CD14-positive monocyte (primary cell): ENCODE measurements around the gene SLC22A23. TPM values are rescaled to one million over a fixed set of nuclear protein-coding genes. Genes with fewer than 3 reads are reported as not detected.
"Not testable (repeated sequence)": the region's sequence is repeated elsewhere in the genome, so short reads cannot be mapped to it uniquely, and the experiment has no call there.

ENCODE experiments used
- DNase-seq, 3 donors: peaks; one replicate each; pipeline ENCODE4 v3.0.0-alpha.2; 2011 to 2022
- H2AFZ ChIP-seq: 2 replicates; pipeline ENCODE4 v1.6.0; 2012; ENCODE audit warnings: mild to moderate bottlenecking, low read depth, low read length, inconsistent platforms; ENCODE audit not compliant: insufficient read depth, poor library complexity, severe bottlenecking
- H3K27ac ChIP-seq, 2 donors: 1 replicate in 1 of 2; 2 replicates in 1 of 2; pipeline ENCODE4 v1.5.1; 2012 to 2013; ENCODE audit warnings: low read length in 2 of 2, control low read depth in 1 of 2, inconsistent platforms in 1 of 2, low read depth in 1 of 2, mild to moderate bottlenecking in 1 of 2
- H3K27me3 ChIP-seq, 2 donors: one replicate each; pipeline versions ENCODE4 v1.6.0 to v1.6.1; 2011 to 2013; ENCODE audit warnings: low read length in 2 of 2; ENCODE audit not compliant: control insufficient read depth in 2 of 2, insufficient read depth in 2 of 2
- H3K36me3 ChIP-seq, 2 donors: replicated peaks in 1 of 2; 1 replicate in 1 of 2; 2 replicates in 1 of 2; pipeline versions ENCODE4 v1.5.1 to v1.6.1; 2012 to 2013; ENCODE audit warnings: low read length in 2 of 2, control low read depth in 1 of 2, inconsistent platforms in 1 of 2, mild to moderate bottlenecking in 1 of 2; ENCODE audit not compliant: insufficient read depth in 2 of 2, control insufficient read depth in 1 of 2
- H3K4me1 ChIP-seq, 2 donors: 1 replicate in 1 of 2; 2 replicates in 1 of 2; pipeline versions ENCODE4 v1.5.1 to v1.6.1; 2012 to 2013; ENCODE audit warnings: low read length in 2 of 2, control low read depth in 1 of 2, inconsistent platforms in 1 of 2, mild to moderate bottlenecking in 1 of 2, moderate library complexity in 1 of 2; ENCODE audit not compliant: insufficient read depth in 2 of 2, control insufficient read depth in 1 of 2
- H3K4me2 ChIP-seq: replicated peaks from 2 replicates; pipeline ENCODE3; 2012; ENCODE audit warnings: low read length, moderate library complexity, mild to moderate bottlenecking; ENCODE audit not compliant: poor library complexity, severe bottlenecking; ENCODE audit errors: extremely low read depth
- H3K4me3 ChIP-seq, 3 experiments: fragments of 200-600 bp in 1 of 3; sonication (generic) in 1 of 3; replicated peaks in 1 of 3; 1 replicate in 2 of 3; 2 replicates in 1 of 3; pipeline ENCODE4 v1.5.1; 2011 to 2013; ENCODE audit warnings: low read length in 3 of 3, mild to moderate bottlenecking in 3 of 3, control low read depth in 2 of 3, low read depth in 2 of 3, inconsistent platforms in 1 of 3, moderate library complexity in 1 of 3
- H3K79me2 ChIP-seq: 2 replicates; pipeline ENCODE4 v1.6.0; 2012; ENCODE audit warnings: mild to moderate bottlenecking, control low read depth, inconsistent platforms, low read length, moderate library complexity; ENCODE audit not compliant: insufficient read depth
- H3K9ac ChIP-seq: 2 replicates; pipeline ENCODE4 v1.6.0; 2017; ENCODE audit warnings: low read length, mild to moderate bottlenecking; ENCODE audit not compliant: insufficient read depth, poor library complexity, severe bottlenecking
- H3K9me3 ChIP-seq, 2 donors: replicated peaks in 1 of 2; 1 replicate in 1 of 2; 2 replicates in 1 of 2; pipeline versions ENCODE4 v1.5.1 to v1.6.1; 2012 to 2013; ENCODE audit warnings: low read length in 2 of 2, control low read depth in 1 of 2; ENCODE audit not compliant: control insufficient read depth in 1 of 2, insufficient read depth in 1 of 2
- H4K20me1 ChIP-seq: 2 replicates; pipeline ENCODE4 v1.6.0; 2012; ENCODE audit warnings: mild to moderate bottlenecking, low read length, control low read depth, moderate library complexity; ENCODE audit not compliant: insufficient read depth
- H3K27ac Mint-ChIP-seq, 7 donors: one replicate each; pipeline ENCODE4 v1.8.0; 2020; ENCODE audit warnings: mild to moderate bottlenecking in 7 of 7, mixed read lengths in 7 of 7, moderate library complexity in 6 of 7, inconsistent platforms in 2 of 7
- H3K27me3 Mint-ChIP-seq, 3 donors: one replicate each; pipeline ENCODE4 v1.8.0; 2021 to 2022; ENCODE audit warnings: low read depth in 3 of 3, mild to moderate bottlenecking in 3 of 3, mixed read lengths in 3 of 3, moderate library complexity in 3 of 3, inconsistent platforms in 1 of 3
- H3K36me3 Mint-ChIP-seq, 2 donors: one replicate each; pipeline ENCODE4 v1.8.0; 2020; ENCODE audit warnings: mixed read lengths in 2 of 2, inconsistent platforms in 1 of 2, mild to moderate bottlenecking in 1 of 2
- H3K4me1 Mint-ChIP-seq: one replicate; pipeline ENCODE4 v1.8.0; 2020; ENCODE audit warnings: mild to moderate bottlenecking, mixed read lengths
- H3K4me3 Mint-ChIP-seq, 2 donors: one replicate each; pipeline ENCODE4 v1.8.0; 2020; ENCODE audit warnings: mild to moderate bottlenecking in 2 of 2, mixed read lengths in 2 of 2, moderate library complexity in 1 of 2
- H3K9me3 Mint-ChIP-seq, 7 donors: one replicate each; pipeline ENCODE4 v1.8.0; 2020 to 2022; ENCODE audit warnings: mixed read lengths in 7 of 7, mild to moderate bottlenecking in 6 of 7, moderate library complexity in 6 of 7, inconsistent platforms in 2 of 7
- WGBS: methylation state at CpG from one replicate; pipeline ENCODE4 v1.1.5; 2013; ENCODE audit warnings: missing lambda C conversion rate; ENCODE audit not compliant: insufficient coverage; 5-methylcytosine and 5-hydroxymethylcytosine counted together
- intact Hi-C, 2 donors: fragments of 100-400 bp; cut with micrococcal nuclease; formaldehyde crosslinking; loops; one replicate each; pipeline versions ENCODE4 v1.15.0 to v1.15.1; 2023
- polyA plus RNA-seq, 3 donors: library from polyadenylated mRNA; depleted of rRNA in 1 of 3; unstranded in 2 of 3; stranded (reverse) in 1 of 3; fragments of 300-500 nt in 2 of 3; fragments of >200 nt in 1 of 3; fragmentation: Illumina TruSeq in 2 of 3; gene quantifications; 1 replicate in 2 of 3; 2 replicates in 1 of 3; pipeline ENCODE4 v1.2.3, GENCODE V29; 2012 to 2021
- TF ChIP-seq, protein P1 (sequence below): fragments of 200-600 bp; IDR thresholded peaks from one replicate; pipeline ENCODE4 v1.8.0; 2022; ENCODE audit warnings: antibody characterized with exemption, mild to moderate bottlenecking

The SLC22A23 gene
- polyA plus RNA-seq, 3 donors, result 0.08 TPM; not detected in 2

GRCh38 chr6:3245216-3245615, 211.6 kb downstream of the SLC22A23 start:
- H3K4me3 Mint-ChIP-seq, result no peak overlapping the region
- H3K27ac Mint-ChIP-seq, result no peak overlapping the region
- DNase-seq, result no peak
- peaks cover 0 to 4% (median 0%) of the 10 kb centered on the region in 7 donors for H3K9me3 Mint-ChIP-seq
- Histone ChIP-seq H3K4me3 (no peak overlapping the region), H3K4me1 (no peaks in the 10 kb centered on the region), H3K9me3 (no peaks in the 10 kb centered on the region), H3K79me2 (no peaks in the 10 kb centered on the region), H3K27me3 (peaks cover 0 to 26% of the 10 kb centered on the region in 2 donors), H3K36me3 (no peaks in the 10 kb centered on the region), H3K4me2 (no peak overlapping the region), H3K27ac (no peak overlapping the region), H2AFZ (no peak overlapping the region), H4K20me1 (no peaks in the 10 kb centered on the region), H3K9ac (no peak overlapping the region)
- intact Hi-C loops, result no loop called here
- TF ChIP-seq, protein P1, sequence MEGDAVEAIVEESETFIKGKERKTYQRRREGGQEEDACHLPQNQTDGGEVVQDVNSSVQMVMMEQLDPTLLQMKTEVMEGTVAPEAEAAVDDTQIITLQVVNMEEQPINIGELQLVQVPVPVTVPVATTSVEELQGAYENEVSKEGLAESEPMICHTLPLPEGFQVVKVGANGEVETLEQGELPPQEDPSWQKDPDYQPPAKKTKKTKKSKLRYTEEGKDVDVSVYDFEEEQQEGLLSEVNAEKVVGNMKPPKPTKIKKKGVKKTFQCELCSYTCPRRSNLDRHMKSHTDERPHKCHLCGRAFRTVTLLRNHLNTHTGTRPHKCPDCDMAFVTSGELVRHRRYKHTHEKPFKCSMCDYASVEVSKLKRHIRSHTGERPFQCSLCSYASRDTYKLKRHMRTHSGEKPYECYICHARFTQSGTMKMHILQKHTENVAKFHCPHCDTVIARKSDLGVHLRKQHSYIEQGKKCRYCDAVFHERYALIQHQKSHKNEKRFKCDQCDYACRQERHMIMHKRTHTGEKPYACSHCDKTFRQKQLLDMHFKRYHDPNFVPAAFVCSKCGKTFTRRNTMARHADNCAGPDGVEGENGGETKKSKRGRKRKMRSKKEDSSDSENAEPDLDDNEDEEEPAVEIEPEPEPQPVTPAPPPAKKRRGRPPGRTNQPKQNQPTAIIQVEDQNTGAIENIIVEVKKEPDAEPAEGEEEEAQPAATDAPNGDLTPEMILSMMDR, result no peak
- no CpG with 5 or more reads among the region's 5 CpGs for WGBS
- H3K27me3 Mint-ChIP-seq, result peaks cover 34 to 58% (median 48%) of the 10 kb centered on the region in 3 donors
- no peaks in the 10 kb centered on the region for H3K4me1 Mint-ChIP-seq
- no peaks in the 10 kb centered on the region for H3K36me3 Mint-ChIP-seq

DNA sequence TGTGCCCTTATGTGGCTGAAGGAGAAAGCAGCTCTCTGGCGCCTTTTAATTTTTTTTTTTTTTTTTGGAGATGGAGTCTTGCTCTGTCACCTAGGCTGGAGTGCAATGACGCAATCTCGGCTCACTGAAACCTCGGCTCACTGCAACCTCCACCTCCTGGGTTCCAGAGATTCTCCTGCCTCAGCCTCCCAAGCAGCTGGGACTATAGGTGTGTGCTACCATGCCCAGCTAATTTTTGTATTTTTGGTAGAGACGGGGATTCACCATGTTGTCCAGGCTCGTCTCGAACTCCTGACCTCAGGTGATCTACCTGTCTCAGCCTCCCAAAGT, 212.1 kb downstream of the SLC22A23 start:
- H4K20me1 ChIP-seq, H3K36me3 Mint-ChIP-seq, H3K27ac ChIP-seq, H3K9me3 Mint-ChIP-seq, intact Hi-C loops, H3K9me3 ChIP-seq, H3K4me3 ChIP-seq, DNase-seq, H2AFZ ChIP-seq, H3K27ac Mint-ChIP-seq, H3K9ac ChIP-seq, H3K4me1 Mint-ChIP-seq, H3K36me3 ChIP-seq, H3K4me3 Mint-ChIP-seq, H3K4me2 ChIP-seq, H3K4me1 ChIP-seq, H3K79me2 ChIP-seq: not testable (repeated sequence)
- H3K27me3 Mint-ChIP-seq, result peaks cover 34 to 54% (median 47%) of the 10 kb centered on the region in 3 donors
- no CpG with 5 or more reads among the region's 7 CpGs for WGBS
- peaks cover 0 to 22% of the 10 kb centered on the region in 2 donors for H3K27me3 ChIP-seq
